ENCODE data around the gene WDPCP.

WDPCP gene

DNA sequence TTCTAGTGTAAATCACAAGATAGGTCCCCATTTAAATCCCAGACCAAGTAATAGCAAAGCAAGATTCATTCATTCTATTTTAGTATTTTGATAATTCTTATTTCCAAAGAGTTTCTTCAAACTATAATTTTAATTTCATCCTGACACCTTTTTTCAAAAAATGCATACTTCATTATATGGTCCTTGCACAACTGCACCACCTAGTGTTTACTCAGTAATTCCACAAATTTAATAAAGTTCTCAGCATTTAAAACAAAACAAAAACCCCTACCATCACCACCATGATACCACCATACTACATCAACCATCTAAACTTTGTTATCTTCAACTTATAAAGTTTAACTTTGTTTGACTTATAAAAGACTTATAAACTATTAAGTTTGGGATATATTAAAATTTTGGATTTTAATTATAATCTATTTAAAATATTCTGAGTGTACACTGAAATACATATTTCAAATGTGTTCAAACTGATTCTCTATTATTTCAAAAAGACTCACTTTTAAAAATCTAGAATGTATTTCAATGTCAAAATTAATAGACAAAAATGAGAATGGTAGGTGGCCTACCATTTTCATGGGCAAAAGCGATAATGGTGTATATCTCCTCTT lies 44.2 kb downstream of the WDPCP start:
- ChIA-PET POLR2A (no interaction called here), CTCF (interaction anchor here (0.7 to 1.1 kb wide), 4 partner anchors 9 to 1087 kb away, joined by 3 to 6 read pairs (median 4); no protein-coding TSS in a partner anchor)
- peak; percentile 18 for DNase-seq (ENCODE audit: extremely low spot score)
- TF ChIP-seq, protein P1, sequence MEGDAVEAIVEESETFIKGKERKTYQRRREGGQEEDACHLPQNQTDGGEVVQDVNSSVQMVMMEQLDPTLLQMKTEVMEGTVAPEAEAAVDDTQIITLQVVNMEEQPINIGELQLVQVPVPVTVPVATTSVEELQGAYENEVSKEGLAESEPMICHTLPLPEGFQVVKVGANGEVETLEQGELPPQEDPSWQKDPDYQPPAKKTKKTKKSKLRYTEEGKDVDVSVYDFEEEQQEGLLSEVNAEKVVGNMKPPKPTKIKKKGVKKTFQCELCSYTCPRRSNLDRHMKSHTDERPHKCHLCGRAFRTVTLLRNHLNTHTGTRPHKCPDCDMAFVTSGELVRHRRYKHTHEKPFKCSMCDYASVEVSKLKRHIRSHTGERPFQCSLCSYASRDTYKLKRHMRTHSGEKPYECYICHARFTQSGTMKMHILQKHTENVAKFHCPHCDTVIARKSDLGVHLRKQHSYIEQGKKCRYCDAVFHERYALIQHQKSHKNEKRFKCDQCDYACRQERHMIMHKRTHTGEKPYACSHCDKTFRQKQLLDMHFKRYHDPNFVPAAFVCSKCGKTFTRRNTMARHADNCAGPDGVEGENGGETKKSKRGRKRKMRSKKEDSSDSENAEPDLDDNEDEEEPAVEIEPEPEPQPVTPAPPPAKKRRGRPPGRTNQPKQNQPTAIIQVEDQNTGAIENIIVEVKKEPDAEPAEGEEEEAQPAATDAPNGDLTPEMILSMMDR (IDR thresholded peaks at IDR 0.05; ENCODE audit: control extremely low read depth, extremely low read depth, low read depth, missing control alignments), result peak; percentile 55

DNA sequence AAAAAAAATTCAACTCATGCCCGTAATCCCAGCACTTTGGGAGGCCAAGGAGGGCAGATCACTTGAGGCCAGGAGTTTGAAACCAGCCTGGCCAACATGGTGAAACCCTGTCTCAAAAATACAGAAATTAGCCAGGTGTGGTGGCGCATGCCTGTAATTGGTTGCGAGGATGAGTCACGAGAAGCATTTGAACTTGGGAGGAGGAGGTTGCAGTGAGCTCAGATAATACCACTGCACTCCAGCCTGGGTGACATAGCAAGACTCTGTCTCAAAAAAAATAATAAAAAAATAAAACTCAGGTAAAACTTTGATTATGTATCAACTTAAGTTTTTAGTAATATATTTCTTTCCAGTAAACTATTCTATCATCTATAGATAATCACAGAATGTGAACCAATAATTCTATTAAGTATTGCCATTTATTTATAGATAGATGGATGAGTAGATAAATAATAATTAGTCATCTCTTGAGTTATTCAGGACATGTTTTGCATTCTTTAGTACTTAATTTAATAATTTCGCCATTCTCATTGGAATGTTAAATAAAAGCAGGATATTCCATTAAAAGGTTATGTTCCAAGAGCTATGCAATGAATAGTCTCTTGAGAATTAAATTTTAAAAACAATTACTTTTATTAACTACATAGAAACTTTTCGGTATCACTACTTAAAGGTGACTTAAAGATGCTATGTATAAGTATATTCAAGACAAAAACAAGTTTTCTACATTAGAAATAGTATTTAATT lies 48.7 kb downstream of the WDPCP start:
- no peak for DNase-seq (ENCODE audit: extremely low spot score)
- POLR2A ChIA-PET, result no interaction called here
- CTCF ChIA-PET, result no interaction called here
- TF ChIP-seq, protein P1 (IDR thresholded peaks at IDR 0.05; ENCODE audit: control extremely low read depth, extremely low read depth, low read depth, missing control alignments), result no peak

DNA sequence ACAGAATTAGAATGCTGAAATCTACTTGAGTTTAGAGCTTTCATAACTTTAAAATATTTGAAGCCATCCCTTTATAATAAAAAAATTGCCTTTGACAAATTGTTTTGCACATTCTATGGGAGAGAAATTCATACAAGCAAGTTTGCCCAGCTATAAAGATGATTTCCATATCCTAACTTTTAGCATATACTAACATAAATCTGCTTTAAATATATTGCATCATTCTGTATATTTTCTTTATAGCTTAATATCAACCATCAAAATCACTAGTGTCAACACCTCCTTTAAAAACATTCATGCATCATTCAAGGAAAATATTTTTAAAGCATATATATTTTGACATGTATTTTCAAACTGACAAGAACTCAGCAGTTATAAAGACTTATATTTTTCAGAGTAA lies 49.9 kb downstream of the WDPCP start:
- POLR2A ChIA-PET, result no interaction called here
- CTCF ChIA-PET, result interaction anchor here (0.9 to 1.0 kb wide), 2 partner anchors 9 to 39 kb away, joined by 3 to 4 read pairs; no protein-coding TSS in a partner anchor
- TF ChIP-seq, protein P1 (IDR thresholded peaks at IDR 0.05; ENCODE audit: control extremely low read depth, extremely low read depth, low read depth, missing control alignments), result no peak
- DNase-seq (ENCODE audit: extremely low spot score), result no peak

DNA sequence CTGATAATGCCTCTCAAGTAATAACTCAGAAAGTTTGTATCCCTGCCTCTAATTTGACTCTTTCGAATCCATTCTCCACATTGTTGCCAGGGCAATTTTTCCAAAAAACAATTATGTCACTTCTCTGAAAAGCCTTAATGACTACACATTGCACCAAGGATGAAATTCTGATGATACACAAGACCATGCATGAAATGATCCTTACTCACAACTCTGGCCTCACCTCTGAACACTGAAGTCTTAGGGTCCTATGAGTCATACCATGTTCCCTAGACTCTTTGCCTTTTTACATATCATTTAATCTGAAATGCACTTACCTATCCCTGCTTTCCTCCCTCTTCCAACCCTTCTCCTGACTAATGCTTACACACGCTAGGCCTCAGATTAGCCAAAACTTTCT lies 51.0 kb downstream of the WDPCP start:
- DNase-seq (ENCODE audit: extremely low spot score), result no peak
- POLR2A ChIA-PET, result no interaction called here
- CTCF ChIA-PET, result no interaction called here
- TF ChIP-seq, protein P1 (IDR thresholded peaks at IDR 0.05; ENCODE audit: control extremely low read depth, extremely low read depth, low read depth, missing control alignments), result no peak

DNA sequence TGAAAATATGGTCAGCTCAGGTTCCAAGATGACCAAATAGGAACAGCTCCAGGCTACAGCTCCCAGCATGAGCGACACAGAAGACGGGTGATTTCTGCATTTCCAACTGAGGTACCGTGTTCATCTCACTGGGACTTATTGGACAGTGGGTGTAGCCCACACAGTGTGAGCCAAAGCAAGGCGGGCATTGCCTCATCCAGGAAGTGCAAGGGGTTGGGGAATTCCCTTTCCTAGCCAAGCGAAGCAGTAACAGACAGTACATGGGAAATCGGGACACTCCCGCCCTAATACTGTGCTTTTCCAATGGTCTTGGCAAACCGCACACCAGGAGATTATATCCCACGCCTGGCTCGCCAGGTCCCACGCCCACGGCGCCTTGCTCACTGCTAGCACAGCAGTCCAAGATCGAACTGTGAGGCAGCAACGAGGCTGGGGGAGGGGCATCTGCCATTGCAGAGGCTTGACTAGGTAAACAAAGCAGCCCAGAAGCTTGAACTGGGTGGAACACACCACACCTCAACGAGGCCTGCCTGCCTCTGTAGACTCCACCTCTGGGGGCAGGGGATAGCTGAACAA lies 57.5 kb downstream of the WDPCP start:
- POLR2A ChIA-PET, result no interaction called here
- no peak for DNase-seq (ENCODE audit: extremely low spot score)
- CTCF ChIA-PET, result interaction anchor here (1.7 kb wide), 1 partner anchor 43 kb away, joined by 3 read pairs; no protein-coding TSS in a partner anchor
- TF ChIP-seq, protein P1 (IDR thresholded peaks at IDR 0.05; ENCODE audit: control extremely low read depth, extremely low read depth, low read depth, missing control alignments), result no peak

DNA sequence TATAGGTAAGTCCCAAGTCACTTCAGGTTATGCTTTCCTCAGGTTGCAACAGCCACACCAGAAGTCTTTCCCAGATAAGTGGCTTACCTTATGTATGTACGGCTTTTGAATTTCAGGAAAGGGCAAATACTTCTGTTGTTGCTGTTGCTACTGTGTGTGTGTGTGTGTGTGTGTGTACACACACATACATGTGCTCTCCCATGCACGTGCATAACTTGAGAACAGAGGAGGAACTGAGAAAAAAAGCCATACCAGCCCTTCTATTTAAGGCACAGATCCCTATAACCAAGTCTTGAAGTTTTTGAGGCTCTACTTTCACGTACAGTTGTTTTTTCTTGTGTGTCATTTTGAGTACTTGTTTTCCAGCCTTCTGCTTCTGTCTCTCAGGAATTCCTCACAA lies 62.4 kb downstream of the WDPCP start:
- ChIA-PET CTCF (no interaction called here), POLR2A (no interaction called here)
- TF ChIP-seq, protein P1 (IDR thresholded peaks at IDR 0.05; ENCODE audit: control extremely low read depth, extremely low read depth, low read depth, missing control alignments), result no peak
- DNase-seq (ENCODE audit: extremely low spot score), result no peak

Measured in GM10248 (cell line).